Natural killer cell (primary cell): ENCODE results near the gene NEDD9. TPM values are rescaled to one million over a fixed set of nuclear protein-coding genes. Genes with fewer than 3 reads are reported as not detected.

Source experiments
- ATAC-seq, 3 donors: fragments of 150-1000 bp in 2 of 3; fragments of 200-7000 bp in 1 of 3; cut with Tn5 transposase; 1 replicate in 1 of 3; 2 replicates in 2 of 3; pipeline ENCODE4 v1.10.0; 2021; ENCODE audit warnings: mild to moderate bottlenecking in 2 of 3, moderate library complexity in 2 of 3
- DNase-seq, 2 donors: peaks; one replicate each; pipeline versions ENCODE4 v3.0.0 to v3.0.0-alpha.2; 2013 to 2021; ENCODE audit warnings: mixed read lengths in 1 of 2
- H3K27ac ChIP-seq: one replicate; pipeline ENCODE4 v1.5.1; 2013; ENCODE audit warnings: mild to moderate bottlenecking, low read length
- H3K27me3 ChIP-seq: one replicate; pipeline ENCODE4 v1.6.1; 2013; ENCODE audit warnings: low read length; ENCODE audit not compliant: control insufficient read depth, insufficient read depth
- H3K36me3 ChIP-seq: one replicate; pipeline ENCODE4 v1.6.1; 2013; ENCODE audit warnings: low read length; ENCODE audit not compliant: control insufficient read depth, insufficient read depth
- H3K4me1 ChIP-seq: one replicate; pipeline ENCODE4 v1.6.1; 2013; ENCODE audit warnings: low read length; ENCODE audit not compliant: control insufficient read depth, insufficient read depth
- H3K4me3 ChIP-seq: one replicate; pipeline ENCODE4 v1.5.1; 2013; ENCODE audit warnings: low read length
- H3K9me3 ChIP-seq: one replicate; pipeline ENCODE4 v1.6.1; 2013; ENCODE audit warnings: low read length; ENCODE audit not compliant: control insufficient read depth, insufficient read depth
- H3K27ac Mint-ChIP-seq, 2 donors: one replicate each; pipeline ENCODE4 v1.8.0; 2022; ENCODE audit warnings: mild to moderate bottlenecking in 2 of 2, mixed read lengths in 2 of 2, moderate library complexity in 1 of 2
- H3K27me3 Mint-ChIP-seq, 2 donors: one replicate each; pipeline ENCODE4 v1.8.0; 2022; ENCODE audit warnings: low read depth in 2 of 2, mixed read lengths in 2 of 2
- H3K36me3 Mint-ChIP-seq: one replicate; pipeline ENCODE4 v1.8.0; 2022; ENCODE audit warnings: mixed read lengths
- H3K4me1 Mint-ChIP-seq, 2 donors: one replicate each; pipeline ENCODE4 v1.8.0; 2022; ENCODE audit warnings: mixed read lengths in 2 of 2
- H3K4me3 Mint-ChIP-seq: one replicate; pipeline ENCODE4 v1.8.0; 2022; ENCODE audit warnings: mild to moderate bottlenecking, moderate library complexity, mixed read lengths
- H3K9me3 Mint-ChIP-seq, 2 donors: one replicate each; pipeline ENCODE4 v1.8.0; 2022; ENCODE audit warnings: mixed read lengths in 2 of 2
- WGBS: methylation state at CpG from one replicate; pipeline ENCODE4 v1.1.7; 2013; ENCODE audit warnings: missing lambda C conversion rate; ENCODE audit not compliant: insufficient coverage; 5-methylcytosine and 5-hydroxymethylcytosine counted together
- intact Hi-C: fragments of 100-400 bp; cut with micrococcal nuclease; formaldehyde crosslinking; loops from one replicate; pipeline ENCODE4 v1.14.2; 2022
- total RNA-seq, 4 donors: library from RNA; stranded (reverse); fragments of 120-200 nt in 1 of 4; gene quantifications; one replicate each; pipeline versions ENCODE4 v1.2.3 to v1.2.4, GENCODE V29; 2013 to 2022
- TF ChIP-seq, protein P1 (sequence below): fragments of 200-600 bp; IDR thresholded peaks from one replicate; pipeline ENCODE4 v1.8.0; 2022; ENCODE audit warnings: antibody characterized with exemption

Gene NEDD9
- total RNA-seq, 3 donors from 2014 or later (not counting 1 experiment from before 2014, with no cell fraction given): 106 to 110 (median 107) TPM

DNA sequence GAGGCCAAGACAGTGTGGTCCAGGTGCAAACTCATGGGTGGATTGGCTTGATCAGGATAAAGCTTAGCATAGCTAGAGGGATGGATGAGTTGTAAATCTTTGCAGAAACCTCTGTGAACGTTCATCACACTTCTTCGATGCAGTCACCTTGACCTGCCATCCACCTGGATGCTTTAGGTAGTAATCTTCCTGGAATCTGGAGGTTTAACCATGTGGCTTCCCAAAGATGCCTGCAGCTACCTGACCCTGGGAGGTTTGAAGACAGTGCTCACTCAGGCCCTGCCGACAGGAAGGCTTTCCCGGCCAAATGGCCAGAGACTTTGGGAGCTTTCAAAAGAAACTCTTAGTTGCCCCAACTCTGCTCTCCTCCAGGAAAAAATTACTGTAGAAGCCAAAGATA lies 65.5 kb downstream of the NEDD9 start:
- Mint-ChIP-seq H3K27me3 (no peaks in the 10 kb centered on the region), H3K9me3 (no peaks in the 10 kb centered on the region), H3K4me1 (peaks cover 13 to 17% of the 10 kb centered on the region in 2 donors), H3K4me3 (no peak overlapping the region), H3K36me3 (no peaks in the 10 kb centered on the region), H3K27ac (no peak overlapping the region)
- no peaks in the 10 kb centered on the region for H3K9me3 ChIP-seq
- H3K36me3 ChIP-seq: no peaks in the 10 kb centered on the region
- intact Hi-C loops: no loop called here
- H3K4me1 ChIP-seq: no peaks in the 10 kb centered on the region
- DNase-seq (no peak), ATAC-seq (no peak)
- H3K27ac ChIP-seq: no peak overlapping the region
- no peaks in the 10 kb centered on the region for H3K27me3 ChIP-seq
- WGBS: 78% methylated on average over 4 of the region's 4 CpGs
- TF ChIP-seq, protein P1, sequence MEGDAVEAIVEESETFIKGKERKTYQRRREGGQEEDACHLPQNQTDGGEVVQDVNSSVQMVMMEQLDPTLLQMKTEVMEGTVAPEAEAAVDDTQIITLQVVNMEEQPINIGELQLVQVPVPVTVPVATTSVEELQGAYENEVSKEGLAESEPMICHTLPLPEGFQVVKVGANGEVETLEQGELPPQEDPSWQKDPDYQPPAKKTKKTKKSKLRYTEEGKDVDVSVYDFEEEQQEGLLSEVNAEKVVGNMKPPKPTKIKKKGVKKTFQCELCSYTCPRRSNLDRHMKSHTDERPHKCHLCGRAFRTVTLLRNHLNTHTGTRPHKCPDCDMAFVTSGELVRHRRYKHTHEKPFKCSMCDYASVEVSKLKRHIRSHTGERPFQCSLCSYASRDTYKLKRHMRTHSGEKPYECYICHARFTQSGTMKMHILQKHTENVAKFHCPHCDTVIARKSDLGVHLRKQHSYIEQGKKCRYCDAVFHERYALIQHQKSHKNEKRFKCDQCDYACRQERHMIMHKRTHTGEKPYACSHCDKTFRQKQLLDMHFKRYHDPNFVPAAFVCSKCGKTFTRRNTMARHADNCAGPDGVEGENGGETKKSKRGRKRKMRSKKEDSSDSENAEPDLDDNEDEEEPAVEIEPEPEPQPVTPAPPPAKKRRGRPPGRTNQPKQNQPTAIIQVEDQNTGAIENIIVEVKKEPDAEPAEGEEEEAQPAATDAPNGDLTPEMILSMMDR: no peak
- H3K4me3 ChIP-seq: no peak overlapping the region

DNA sequence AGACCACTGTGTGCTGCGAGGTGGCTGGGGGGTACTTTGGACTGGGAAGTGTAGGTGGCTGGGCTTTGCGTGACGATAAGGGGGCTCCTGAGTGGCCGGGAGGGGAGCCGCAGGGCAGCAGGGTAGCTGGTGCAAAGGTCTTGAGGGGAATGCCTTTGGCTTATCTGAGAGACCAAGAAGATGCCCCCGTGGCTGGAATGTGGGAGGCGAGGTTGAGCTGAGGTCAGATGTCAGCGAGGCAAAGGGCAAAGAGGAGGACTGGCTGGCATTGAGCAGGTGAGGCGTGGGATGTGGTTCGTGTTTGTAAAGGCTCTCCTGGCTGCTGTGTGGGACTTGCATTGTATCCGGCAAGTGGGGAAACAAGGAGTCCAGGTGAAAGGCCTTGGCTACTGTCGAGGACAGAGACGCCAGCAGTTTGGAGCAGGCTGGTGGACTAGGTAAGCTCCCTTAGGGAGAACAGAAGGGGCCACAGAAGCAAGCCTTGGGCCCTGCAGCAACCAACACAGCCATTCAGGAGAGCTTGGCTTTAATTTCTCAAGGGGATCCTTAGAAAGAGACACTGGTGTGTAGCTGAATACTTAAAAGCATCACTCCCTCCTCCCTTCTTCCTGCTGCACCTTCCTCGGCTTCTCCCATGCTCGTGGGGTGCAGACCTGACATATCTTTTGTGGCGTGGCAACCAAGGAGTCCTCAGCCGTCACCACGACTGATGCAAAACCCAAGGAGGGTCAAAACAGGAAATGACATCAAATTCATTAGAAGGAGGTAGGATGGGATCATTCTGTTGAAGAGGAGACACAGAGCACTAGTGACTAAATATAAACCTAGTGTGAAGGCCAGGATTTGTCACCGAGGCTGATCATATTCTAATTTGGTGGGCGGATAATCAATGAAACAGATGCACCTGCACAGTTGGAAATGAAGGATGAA lies 67.5 kb downstream of the NEDD9 start:
- DNase-seq: no peak
- Histone ChIP-seq H3K4me3 (no peak overlapping the region), H3K36me3 (no peaks in the 10 kb centered on the region), H3K9me3 (no peaks in the 10 kb centered on the region), H3K27ac (no peak overlapping the region), H3K27me3 (no peaks in the 10 kb centered on the region), H3K4me1 (no peaks in the 10 kb centered on the region)
- Mint-ChIP-seq H3K36me3 (no peaks in the 10 kb centered on the region), H3K4me1 (peaks cover 12 to 17% of the 10 kb centered on the region in 2 donors), H3K9me3 (no peaks in the 10 kb centered on the region), H3K4me3 (no peak overlapping the region), H3K27me3 (no peaks in the 10 kb centered on the region), H3K27ac (no peak overlapping the region)
- WGBS: 85% methylated on average over 20 of the region's 20 CpGs
- TF ChIP-seq, protein P1: no peak
- intact Hi-C loops: no loop called here
- ATAC-seq: no peak

DNA sequence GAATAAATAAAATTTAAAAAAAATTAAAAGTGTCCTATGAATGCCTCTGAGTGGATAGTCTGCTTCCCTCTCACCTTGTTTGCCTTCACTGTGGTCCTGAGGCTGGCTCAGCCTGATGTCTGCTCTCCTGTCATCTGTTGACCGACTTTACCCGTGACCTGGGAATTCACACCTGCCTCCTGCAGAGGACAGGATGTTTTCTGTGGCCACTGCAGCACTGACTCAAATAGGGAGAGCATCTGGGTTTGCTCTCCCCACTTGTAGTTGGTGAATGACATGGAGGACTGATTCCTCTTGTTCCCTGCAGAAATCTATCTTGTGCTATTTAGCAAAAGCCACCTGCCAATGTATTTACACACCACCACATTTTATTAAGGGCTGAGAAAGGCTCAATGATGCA lies 68.5 kb downstream of the NEDD9 start:
- Mint-ChIP-seq H3K27me3 (no peaks in the 10 kb centered on the region), H3K4me1 (peaks cover 12 to 17% of the 10 kb centered on the region in 2 donors), H3K9me3 (no peaks in the 10 kb centered on the region), H3K36me3 (no peaks in the 10 kb centered on the region), H3K4me3 (no peak overlapping the region), H3K27ac (no peak overlapping the region)
- WGBS: 57% methylated on average over 2 of the region's 2 CpGs
- H3K9me3 ChIP-seq: no peaks in the 10 kb centered on the region
- no peaks in the 10 kb centered on the region for H3K36me3 ChIP-seq
- TF ChIP-seq, protein P1: no peak
- no peak overlapping the region for H3K4me3 ChIP-seq
- DNase-seq: no peak
- intact Hi-C loops: no loop called here
- ATAC-seq: no peak
- H3K27ac ChIP-seq: no peak overlapping the region
- H3K27me3 ChIP-seq: no peaks in the 10 kb centered on the region
- no peaks in the 10 kb centered on the region for H3K4me1 ChIP-seq
